NCI-H526 treated with DMSO at 0.1 percent for 48 hours (cell line): ENCODE measurements around the gene TKT.

Experiments used
- DNase-seq: peaks from one replicate; lab custom pipeline; 2025; lab: John Stamatoyannopoulos, UW

Gene TKT

DNA sequence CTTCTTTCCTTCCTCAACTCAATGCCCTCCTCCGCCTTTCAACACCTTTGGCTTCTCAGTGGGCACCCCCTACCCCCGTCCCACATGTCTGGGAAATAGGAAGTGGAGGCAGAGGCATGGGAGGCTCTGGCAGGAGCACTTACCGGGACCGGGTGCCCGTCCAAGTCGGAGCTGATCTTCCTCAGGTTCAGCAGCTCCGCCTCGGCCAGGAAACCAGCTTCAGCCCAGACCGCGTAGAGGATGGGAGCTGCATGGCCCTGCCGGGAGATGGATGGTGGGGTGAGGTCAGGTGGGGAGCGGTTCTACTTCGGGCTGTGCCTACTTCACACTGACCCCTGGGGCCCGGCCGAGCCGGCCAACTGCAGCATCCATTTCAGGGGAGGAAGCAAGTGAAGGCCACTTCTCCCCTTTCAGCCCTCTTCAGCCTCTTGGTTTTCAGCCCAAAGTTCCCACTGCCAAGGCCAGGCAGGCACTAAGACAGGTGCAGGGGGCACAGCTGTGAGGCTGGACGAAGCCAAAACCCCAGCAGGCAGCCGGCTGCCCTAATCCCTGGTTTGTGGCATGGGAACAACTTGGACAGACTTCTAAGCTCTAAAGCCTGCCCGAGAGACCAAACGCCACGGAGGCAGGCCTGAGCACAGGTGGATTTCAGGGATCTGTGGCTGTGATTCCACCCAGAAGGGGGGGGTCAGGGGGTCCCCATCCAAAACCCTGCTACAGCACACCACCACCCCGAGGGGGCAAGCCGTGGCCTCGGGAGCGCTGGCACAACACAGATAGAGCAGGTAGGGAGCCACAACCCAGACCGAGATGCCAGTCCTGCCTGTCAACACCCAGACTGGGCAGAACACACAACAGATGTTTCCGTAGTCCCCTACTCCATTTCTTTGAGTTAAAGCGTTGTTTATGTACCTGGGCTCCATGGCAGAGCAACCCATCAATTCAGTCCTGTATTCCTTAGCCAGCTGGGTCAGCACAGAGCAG, 14.5 kb downstream of the TKT start:
- DNase-seq = no peak

DNA sequence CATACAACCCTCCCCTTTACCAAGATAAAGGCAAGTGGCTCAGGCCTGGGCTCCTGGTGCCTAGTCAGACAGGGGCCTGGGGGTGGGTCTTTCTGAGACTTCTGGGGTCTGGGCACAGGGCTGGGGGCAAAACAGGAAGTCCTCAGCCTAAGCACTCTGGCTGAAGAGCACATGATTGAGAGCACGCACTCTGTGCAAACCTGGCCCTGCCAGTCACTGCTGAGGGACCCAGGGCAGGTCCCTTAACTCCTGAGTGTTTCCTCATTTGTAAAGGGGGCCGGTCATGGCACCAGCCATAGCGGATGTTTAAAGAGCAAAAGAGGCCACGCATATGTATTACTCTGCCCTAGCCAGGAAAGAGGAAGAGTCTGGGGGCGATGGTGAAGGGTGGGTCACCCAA, 16.0 kb downstream of the TKT start:
- no peak for DNase-seq

DNA sequence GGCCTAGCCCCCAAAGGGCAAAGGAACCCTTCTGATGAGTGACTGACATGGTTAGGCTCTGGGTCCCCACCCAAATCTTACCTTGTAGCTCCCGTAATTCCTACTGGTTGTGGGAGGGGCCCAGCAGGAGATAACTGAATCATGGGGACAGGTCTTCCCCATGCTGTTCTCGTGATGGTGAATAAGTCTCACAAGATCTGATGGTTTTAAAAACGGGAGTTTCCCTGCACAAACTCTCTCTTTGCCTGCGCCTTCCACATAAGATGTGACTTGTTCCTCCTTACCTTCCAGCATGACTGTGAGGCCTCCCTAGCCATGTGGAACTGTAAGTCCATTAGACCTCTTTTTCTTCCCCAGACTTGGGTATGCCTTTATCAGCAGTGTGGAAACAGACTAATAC, 16.9 kb downstream of the TKT start:
- no peak for DNase-seq

- DNase-seq = no peak
Measured at GRCh38 chr3:53238051-53238850, 17.6 kb downstream of the TKT start.

- DNase-seq = no peak
Measured at GRCh38 chr3:53236112-53236841, 19.5 kb downstream of the TKT start.

DNA sequence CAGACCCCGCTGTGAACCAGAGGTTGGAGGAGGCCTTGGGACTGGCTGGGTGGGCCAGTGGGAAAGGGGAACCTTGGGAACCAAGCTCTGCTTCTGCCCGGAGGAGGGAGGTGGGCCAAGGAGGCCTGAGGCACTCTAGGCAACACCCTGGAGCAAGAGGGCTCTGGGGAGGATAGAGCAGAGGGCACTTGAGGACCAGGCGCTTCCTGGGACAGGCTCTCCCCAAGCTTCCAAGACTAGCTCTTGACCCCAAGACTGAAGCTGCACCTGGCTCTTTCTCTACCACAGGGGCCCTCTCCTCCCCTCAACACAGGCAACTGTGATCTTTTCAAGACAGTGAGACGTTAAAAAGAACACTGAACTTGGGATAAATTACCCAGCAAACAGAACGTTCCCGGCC, 20.3 kb downstream of the TKT start:
- DNase-seq = no peak

GRCh38 chr3:53234841-53235232, 21.0 kb downstream of the TKT start:
- DNase-seq = no peak

- no peak for DNase-seq
Measured at GRCh38 chr3:53234130-53234840, 21.5 kb downstream of the TKT start.

GRCh38 chr3:53232641-53233377, 23.0 kb downstream of the TKT start:
- DNase-seq = no peak

- DNase-seq = no peak
Measured at GRCh38 chr3:53231532-53232511, 24.0 kb downstream of the TKT start.

- no peak for DNase-seq
Measured at GRCh38 chr3:53230789-53231188, 25.0 kb downstream of the TKT start.

DNA sequence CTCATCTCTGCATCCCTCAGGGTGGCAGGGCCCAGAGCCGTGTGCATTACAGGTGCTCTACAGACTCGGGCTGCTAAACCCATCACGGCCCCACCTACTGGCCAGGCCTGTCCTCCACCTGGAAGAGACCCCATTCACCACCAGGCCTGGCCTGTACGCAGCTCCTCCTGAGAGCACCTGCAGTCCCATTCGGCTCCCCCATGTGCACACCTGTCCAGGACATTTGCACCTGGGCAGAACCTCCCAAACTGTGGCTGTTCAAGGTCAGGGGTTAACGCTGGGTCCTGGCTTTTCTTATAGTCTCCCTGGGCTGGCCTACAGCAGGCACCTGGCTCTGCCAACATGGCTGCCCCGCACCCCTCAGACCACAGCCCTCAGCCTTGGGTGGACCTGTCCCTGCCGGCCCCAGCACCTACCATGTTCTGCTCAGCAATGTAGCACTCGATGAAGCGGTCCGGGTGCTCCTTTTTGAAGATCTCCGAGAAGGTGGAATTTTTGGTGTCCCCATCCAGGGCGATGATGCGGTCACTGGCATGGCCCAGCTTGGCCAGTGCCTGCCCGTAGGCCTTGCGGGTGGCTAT, 25.7 kb downstream of the TKT start:
- DNase-seq = no peak

DNA sequence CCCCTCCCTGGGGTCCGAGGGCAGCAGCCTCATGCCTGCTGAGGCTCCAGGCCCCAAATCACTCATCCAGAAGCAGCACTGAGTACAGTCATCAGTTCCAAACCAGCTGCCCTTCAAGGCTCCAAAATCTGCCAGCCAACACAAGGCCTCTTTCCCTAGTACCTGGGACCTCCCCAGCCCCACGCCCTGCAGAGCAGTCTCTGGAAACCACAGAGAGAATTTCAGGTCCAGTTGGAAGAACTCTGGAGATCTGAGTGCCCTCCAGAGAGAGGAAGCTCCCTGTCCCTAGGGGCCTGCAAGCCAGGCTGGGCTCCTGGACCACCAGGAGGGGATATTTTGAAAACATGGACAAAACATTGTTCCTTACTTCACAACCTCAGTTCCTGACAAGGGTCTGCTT, 26.2 kb downstream of the TKT start:
- no peak for DNase-seq

DNA sequence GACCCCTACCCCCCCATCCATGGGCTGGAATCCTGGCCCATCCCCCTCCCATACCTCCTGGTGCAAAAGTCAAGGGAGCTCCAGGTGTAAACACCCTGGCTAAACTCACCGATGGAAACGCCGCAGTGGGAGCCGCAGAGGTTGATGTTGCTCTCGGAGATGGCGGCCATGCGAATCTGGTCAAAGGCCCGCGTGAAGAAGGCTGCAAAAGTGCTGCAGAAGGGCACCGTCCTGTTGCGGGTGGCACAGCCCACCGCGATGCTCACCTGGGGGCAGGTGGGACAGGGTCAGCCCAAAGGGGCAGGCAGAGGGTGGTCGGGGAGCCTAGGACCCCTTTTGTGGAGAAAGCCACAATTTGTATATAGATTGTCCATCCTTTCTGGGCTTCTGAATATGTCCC, 26.7 kb downstream of the TKT start:
- DNase-seq = no peak

GRCh38 chr3:53227993-53228885, 27.6 kb downstream of the TKT start:
- no peak for DNase-seq

- no peak for DNase-seq
Measured at GRCh38 chr3:53226841-53227407, 28.9 kb downstream of the TKT start.

- no peak for DNase-seq
Measured at GRCh38 chr3:53226142-53226840, 29.5 kb downstream of the TKT start.
